ENCODE data around the gene CNTLN. TPM values are rescaled to one million over a fixed set of nuclear protein-coding genes. Genes with fewer than 3 reads are reported as not detected.

Gene CNTLN
- total and polyA plus RNA-seq, 2 of the 8 experiments (the other 6 are each of a cell fraction or from before 2014, with no cell fraction given), result 4.8 to 10.8 TPM

GRCh38 chr9:17116400-17116837 lies 18.4 kb upstream of the CNTLN start:
- 80% methylated on average over 4 of the region's 4 CpGs; no CpG with 5 or more reads in 1 of the 2 experiments for WGBS, 2 experiments (ENCODE audit: extremely low coverage in 1 of 2, insufficient coverage in 1 of 2, insufficient read length in 1 of 2, insufficient replicate concordance in 2 of 2, low coverage in 1 of 2, low lambda C conversion rate in 2 of 2, missing lambda C conversion rate in 1 of 2)
- Histone ChIP-seq H4K91ac (replicated peaks; ENCODE audit: insufficient read length, low read length) (no peak overlapping the region), H3K4me1 (replicated peaks in 1 of 4; ENCODE audit: control insufficient read depth in 3 of 4, insufficient read depth in 4 of 4, low read length in 3 of 4) (peaks cover 0 to 3% (median 0%) of the 10 kb centered on the region in 4 experiments; a peak in 1 of 7 replicates), H3K9me3 (ENCODE audit: insufficient read depth in 2 of 2, low read depth in 1 of 2, low read length in 1 of 2) (no peaks in the 10 kb centered on the region), H3K4me3 (ENCODE audit: extremely low read depth in 1 of 4, insufficient read depth in 2 of 4, low read depth in 3 of 4, low read length in 4 of 4) (no peak overlapping the region), H3K4ac (replicated peaks; ENCODE audit: insufficient read length, low read depth, low read length) (no peak overlapping the region), H2AFZ (ENCODE audit: low read length) (no peak overlapping the region), H2AK5ac (ENCODE audit: low read depth, low read length) (no peak overlapping the region), H3K18ac (ENCODE audit: extremely low read depth, low read length) (no peak overlapping the region), H3K14ac (ENCODE audit: insufficient read length) (no peak overlapping the region), H4K8ac (ENCODE audit: extremely low read depth, insufficient read depth, low read length) (no peak overlapping the region), H3K9ac (replicated peaks in 1 of 4; ENCODE audit: extremely low read depth in 1 of 4, low read depth in 3 of 4, low read length in 3 of 4) (no peak overlapping the region), H4K5ac (ENCODE audit: insufficient read length, low read depth, low read length) (no peak overlapping the region), H3K79me1 (ENCODE audit: low read depth, low read length) (no peaks in the 10 kb centered on the region), H3K36me3 (ENCODE audit: control insufficient read depth in 2 of 4, insufficient read depth in 4 of 4, low read length in 3 of 4) (no peaks in the 10 kb centered on the region; a peak in 1 of 8 replicates), H2BK12ac (ENCODE audit: low read depth, low read length) (no peak overlapping the region), H3K4me2 (ENCODE audit: insufficient read depth in 1 of 2, low read depth in 2 of 2, low read length in 2 of 2) (no peak overlapping the region), H4K20me1 (replicated peaks in 1 of 2; ENCODE audit: control insufficient read depth in 1 of 2, insufficient read depth in 2 of 2, low read length in 2 of 2) (no peaks in the 10 kb centered on the region), H2BK15ac (ENCODE audit: low read length) (no peak overlapping the region), H3K79me2 (ENCODE audit: control insufficient read depth in 1 of 2, insufficient read depth in 2 of 2, low read length in 2 of 2) (no peaks in the 10 kb centered on the region), H3K23me2 (ENCODE audit: low read depth, low read length) (no peaks in the 10 kb centered on the region; the same call in 1 of the 2 replicates), H3K27me3 (replicated peaks in 1 of 4; ENCODE audit: control insufficient read depth in 3 of 4, extremely low read depth in 1 of 4, insufficient read depth in 3 of 4, low read length in 3 of 4) (no peaks in the 10 kb centered on the region), H3K56ac (replicated peaks; ENCODE audit: insufficient read length, low read depth, low read length) (no peak overlapping the region), H2BK20ac (ENCODE audit: low read length) (no peak overlapping the region), H2BK5ac (ENCODE audit: low read depth, low read length) (no peak overlapping the region), H3K27ac (ENCODE audit: low read depth, low read length) (no peak overlapping the region), H3K23ac (ENCODE audit: insufficient read length) (no peak overlapping the region), H2BK120ac (replicated peaks; ENCODE audit: low read depth, low read length) (no peak overlapping the region)
- FAIRE-seq, result no peak
- TF ChIP-seq TAF1 (IDR thresholded peaks at IDR 0.05; ENCODE audit: low read depth, low read length) (no peak), RAD21 (IDR thresholded peaks at IDR 0.05 in 1 of 2, conservative IDR thresholded peaks at IDR 0.05 in 1 of 2; ENCODE audit: low read depth in 2 of 2, low read length in 2 of 2) (peak; percentile 38 to 46), SIRT6 (IDR thresholded peaks at IDR 0.05; ENCODE audit: low read length) (no peak), ASH2L (IDR thresholded peaks at IDR 0.05; ENCODE audit: low read length) (no peak), CTCF (IDR thresholded peaks at IDR 0.05; ENCODE audit: control extremely low read depth in 1 of 3, insufficient read depth in 1 of 3, low read depth in 1 of 3, low read length in 3 of 3) (peak in 1 of 3 experiments; percentile 33; a peak in 2 of 4 replicates)
- ChIA-PET POLR2A (ENCODE audit: partially characterized antibody) (no interaction called here), CTCF (ENCODE audit: partially characterized antibody) (interaction anchor here (0.7 to 3.3 kb wide), 21 partner anchors 11 to 725 kb away, joined by 3 to 19 read pairs (median 4); partner anchors contain the start of gene CNTLN)
- no peak for DNase-seq (ENCODE audit: low read depth in 1 of 2, low spot score in 2 of 2)
